ENCODE measurements around the gene LIN7B.

LIN7B gene

DNA sequence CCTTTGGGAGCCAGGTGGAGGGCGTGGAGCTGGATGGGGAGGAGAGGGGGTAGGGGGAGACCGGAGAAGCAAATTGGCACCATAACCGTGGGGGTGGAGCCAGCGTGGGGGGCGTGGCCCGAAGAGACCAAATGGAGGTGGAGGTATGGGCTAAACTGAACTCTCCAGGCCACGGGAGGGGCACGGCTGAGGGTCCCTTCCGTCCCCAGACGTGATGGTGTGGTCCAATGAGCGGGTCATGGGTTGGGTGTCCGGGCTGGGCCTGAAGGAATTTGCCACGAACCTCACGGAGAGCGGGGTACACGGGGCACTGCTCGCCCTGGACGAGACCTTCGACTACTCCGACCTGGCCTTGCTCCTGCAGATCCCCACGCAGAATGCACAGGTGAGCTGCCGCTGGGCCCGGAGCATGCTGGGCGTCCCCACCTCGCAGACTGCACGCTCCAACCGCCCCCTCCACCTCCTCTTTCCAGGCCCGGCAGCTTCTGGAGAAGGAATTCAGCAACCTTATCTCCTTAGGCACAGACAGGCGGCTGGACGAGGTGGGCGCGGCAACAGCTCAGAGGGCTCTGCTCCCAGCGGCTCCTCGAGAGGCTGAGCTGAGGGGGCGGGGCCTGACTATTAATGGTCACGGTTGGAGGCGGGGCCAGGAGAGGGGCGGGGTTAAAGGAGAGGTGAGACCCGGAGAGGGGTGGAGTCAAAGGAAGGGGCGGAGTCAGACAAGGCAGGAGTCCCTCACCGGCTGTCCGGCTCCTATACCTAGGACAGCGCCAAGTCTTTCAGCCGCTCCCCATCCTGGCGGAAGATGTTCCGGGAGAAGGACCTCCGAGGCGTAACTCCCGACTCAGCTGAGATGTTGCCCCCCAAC, 34.8 kb downstream of the LIN7B start:
- peak; percentile 97 for DNase-seq

DNA sequence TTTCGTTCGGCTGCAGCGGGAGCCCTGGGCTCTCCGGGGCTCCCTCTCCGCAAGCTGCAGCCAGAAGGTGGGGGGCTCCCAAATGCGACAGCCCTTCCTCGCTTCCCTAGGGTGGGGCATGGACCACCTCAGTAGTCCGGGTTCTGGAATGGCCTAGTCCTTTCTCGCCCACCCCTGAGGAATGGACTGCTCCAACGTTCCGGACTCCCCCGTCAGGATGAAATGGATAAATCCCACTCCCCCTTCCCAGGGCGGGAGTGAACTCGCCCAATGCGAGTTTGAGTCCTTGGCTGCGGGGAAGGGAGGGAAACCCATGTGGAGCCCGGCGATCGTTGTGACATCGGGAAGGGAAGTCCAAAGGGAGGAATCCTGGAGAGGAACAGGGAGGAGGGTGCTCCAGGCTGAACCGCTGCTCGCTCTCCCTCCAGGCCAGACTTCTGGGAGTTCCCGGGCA, 35.5 kb downstream of the LIN7B start:
- DNase-seq: peak; percentile 91

GRCh38 chr19:49150106-49150943, 36.2 kb downstream of the LIN7B start:
- DNase-seq: peak; percentile 95

- no peak for DNase-seq
Observed at GRCh38 chr19:49150944-49151243, 36.7 kb downstream of the LIN7B start.

DNA sequence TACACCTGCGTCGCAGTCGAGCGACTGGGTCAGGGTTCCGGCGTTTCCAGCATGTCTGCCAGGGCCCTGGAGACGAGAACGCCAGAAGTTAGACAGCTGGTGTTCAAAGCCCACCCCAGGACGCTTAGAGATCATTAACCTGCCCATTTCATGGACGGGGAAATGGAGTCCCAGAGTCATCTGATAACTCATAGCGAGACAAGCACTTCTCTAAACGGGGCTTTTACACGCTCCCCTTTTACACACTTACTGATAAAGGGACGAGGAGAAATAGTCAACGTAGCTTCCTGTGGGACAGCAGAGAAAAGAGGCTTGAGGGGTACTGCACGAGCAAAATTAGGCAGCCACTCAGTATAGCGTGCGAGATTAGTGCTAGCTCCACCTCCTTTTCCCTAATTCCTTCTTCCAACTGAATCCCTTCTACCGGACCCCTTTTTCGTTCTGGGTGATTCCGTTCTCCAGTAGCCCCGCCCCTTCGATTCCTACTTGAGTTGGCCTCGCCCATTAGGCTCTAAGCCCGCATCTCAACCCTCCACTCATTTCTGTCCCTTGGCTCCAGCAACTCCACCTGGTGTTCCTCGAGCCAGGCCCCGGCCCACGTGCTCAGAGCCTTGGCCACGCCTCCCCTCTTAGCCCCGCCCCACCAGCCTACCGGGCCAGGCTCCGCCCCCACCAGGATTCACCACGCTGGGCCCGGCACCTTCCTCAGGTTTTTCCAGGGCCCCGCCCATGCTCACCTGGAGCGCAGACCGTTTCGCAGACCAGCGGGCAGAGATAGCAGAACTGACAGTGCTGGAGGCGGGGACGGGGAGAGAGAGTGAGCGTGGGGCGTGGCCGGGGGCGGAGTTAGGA, 37.3 kb downstream of the LIN7B start:
- DNase-seq: peak; percentile 75

DNA sequence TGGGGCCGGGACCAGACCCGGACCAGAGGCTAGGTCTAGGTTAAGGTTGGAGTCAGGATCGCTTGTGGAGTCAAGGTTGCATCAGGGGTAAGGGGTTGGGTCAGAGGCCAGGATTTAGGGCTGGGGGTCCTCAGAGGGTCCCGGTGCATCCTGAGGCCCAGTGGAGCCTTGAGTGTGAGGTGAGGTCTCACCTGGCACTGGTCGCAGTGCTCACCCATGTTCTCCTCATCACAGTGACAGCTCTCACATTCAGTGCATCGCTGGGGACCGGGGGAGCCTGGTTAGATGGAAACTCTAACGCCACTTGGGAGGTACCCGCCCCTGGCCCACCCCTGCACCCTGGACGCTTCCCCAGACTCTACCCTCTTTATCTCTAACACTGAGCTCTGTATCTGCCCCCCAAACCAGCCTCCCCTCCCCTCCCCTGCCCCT, 38.0 kb downstream of the LIN7B start:
- no peak for DNase-seq

- no peak for DNase-seq
Observed at GRCh38 chr19:49153167-49153809, 39.1 kb downstream of the LIN7B start.

GRCh38 chr19:49154279-49154678, 40.1 kb downstream of the LIN7B start:
- DNase-seq: no peak

- DNase-seq: peak; percentile 66
Observed at GRCh38 chr19:49155005-49155819, 41.0 kb downstream of the LIN7B start, which contains the start of gene HRC. Gene HRC, minus strand, starts transcription at chr19:49155396. Its CDS starts 159 bp downstream, at chr19:49155237.

GRCh38 chr19:49155820-49156346, 41.7 kb downstream of the LIN7B start:
- peak; percentile 75 for DNase-seq

DNA sequence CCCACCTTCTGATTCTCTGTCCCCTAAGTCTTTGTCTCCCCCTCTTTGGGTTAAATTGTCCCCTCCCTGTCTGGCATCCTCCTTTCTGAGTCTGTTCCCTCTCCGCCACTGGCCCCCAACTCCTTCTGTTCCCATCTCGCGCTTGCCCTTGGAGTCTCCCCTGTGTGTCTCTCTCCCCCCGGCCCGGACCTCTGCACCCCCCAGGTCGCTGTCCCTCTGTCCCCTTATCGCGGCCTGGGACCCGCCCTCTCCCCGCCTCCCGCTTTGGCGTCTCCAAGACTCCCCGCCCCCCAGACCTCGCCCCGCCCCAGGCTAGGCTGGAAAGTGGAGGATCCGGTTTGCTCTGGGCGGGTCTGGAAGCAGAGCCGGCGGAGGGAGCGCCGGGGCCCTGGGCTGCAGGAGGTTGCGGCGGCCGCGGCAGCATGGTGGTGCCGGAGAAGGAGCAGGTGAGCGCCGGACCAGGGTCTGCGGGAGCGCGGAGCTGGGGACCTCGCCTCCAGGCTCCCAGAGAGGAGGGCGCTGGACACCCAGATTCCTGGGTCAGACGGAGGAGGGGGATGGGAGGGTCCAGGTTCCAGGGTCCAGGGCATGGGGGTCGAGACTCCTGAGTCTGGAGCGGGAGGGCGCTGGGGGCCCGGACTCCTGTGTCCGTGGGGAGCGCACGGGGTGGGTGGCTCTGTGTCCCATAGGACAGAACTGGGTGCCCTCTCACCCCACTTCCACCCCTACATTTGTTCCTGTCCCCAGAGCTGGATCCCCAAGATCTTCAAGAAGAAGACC, 43.5 kb downstream of the LIN7B start, which contains the start of gene TRPM4:
TSS of gene TRPM4 (plus strand) at position 348 of the 780 bp plus-strand sequence. CDS start at position 423, 75 bp downstream.
- peak; percentile 94 for DNase-seq

- no peak for DNase-seq
Observed at GRCh38 chr19:49160450-49161189, 46.5 kb downstream of the LIN7B start.

- no peak for DNase-seq
Observed at GRCh38 chr19:49161987-49162386, 47.8 kb downstream of the LIN7B start.

DNA sequence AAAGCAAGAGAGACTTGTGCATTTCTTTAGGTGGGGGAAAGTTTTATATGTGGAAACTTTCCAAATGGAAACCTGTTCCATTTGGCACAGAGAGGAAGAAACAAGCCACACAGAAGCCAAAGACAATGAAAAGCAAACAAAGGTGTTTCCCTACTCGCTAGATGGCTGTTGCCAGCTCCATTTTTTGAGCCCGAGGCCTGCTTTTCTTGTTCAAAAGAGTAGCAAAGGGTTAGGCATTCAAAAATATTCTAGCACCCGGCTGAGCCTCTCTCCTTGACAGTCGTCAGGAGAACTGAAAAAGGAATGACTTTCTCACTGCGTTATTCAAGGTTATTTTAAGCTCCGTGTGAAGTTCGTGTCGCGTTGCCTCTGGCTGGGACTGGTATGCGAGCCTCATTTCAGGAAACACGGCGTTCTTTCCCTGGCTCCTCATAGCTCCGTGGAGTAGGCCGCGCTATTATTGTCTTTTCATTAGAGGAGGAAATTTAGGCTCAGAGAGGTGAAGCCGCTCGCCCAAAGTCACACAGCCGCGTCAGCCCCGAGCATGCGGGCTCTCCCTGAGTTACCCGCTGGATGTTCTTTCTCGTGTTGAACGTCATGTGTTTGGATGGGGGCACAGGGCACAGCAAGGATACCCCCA, 51.1 kb downstream of the LIN7B start:
- no peak for DNase-seq

- DNase-seq: no peak
Observed at GRCh38 chr19:49165865-49166301, 51.7 kb downstream of the LIN7B start.

- DNase-seq: no peak
Observed at GRCh38 chr19:49167857-49168409, 53.8 kb downstream of the LIN7B start.
